NT2/D1 (cell line): Measurements from ENCODE around the gene VPS72.

Experiments
- SUZ12 ChIP-seq: IDR thresholded peaks from 2 replicates; pipeline ENCODE4 v1.6.1; 2011; ENCODE audit not compliant: insufficient read length, insufficient read depth; ENCODE audit errors: extremely low read depth
- YY1 ChIP-seq: IDR thresholded peaks from 2 replicates; pipeline ENCODE4 v1.6.1; 2011; ENCODE audit not compliant: insufficient read length, insufficient read depth

- TF ChIP-seq YY1 (no peak), SUZ12 (no peak)
Measured at GRCh38 chr1:151134396-151134795, 55.6 kb downstream of the VPS72 start.
